AG04449 (cell line): ENCODE measurements around the gene APH1B.

Experiments
- CTCF ChIA-PET: fragments of 350-600 bp; formaldehyde crosslinking; extraction: SDS; loops from one replicate; lab custom pipeline; 2021; ENCODE audit warnings: antibody characterized with exemption; lab: Yijun Ruan, JAX
- POLR2A ChIA-PET: fragments of 400-600, 350-600 bp; formaldehyde crosslinking; extraction: SDS; loops from one replicate; lab custom pipeline; 2020; ENCODE audit warnings: antibody characterized with exemption, inconsistent platforms; lab: Yijun Ruan, JAX
- DNase-seq: peaks from one replicate; pipeline ENCODE4 v3.0.0-alpha.2; 2010; ENCODE audit warnings: low read depth, low spot score
- H3K4me3 ChIP-seq: 2 replicates; pipeline ENCODE4 v1.5.1; 2011; ENCODE audit warnings: low read depth, mild to moderate bottlenecking, control low read depth, low read length
- TF ChIP-seq, protein P1 (sequence below): IDR thresholded peaks from one replicate; pipeline ENCODE4 v1.5.1; 2011; ENCODE audit warnings: mild to moderate bottlenecking, moderate library complexity, low read length, control low read depth, inconsistent platforms; ENCODE audit not compliant: insufficient read depth; ENCODE audit errors: missing control alignments

The APH1B gene

DNA sequence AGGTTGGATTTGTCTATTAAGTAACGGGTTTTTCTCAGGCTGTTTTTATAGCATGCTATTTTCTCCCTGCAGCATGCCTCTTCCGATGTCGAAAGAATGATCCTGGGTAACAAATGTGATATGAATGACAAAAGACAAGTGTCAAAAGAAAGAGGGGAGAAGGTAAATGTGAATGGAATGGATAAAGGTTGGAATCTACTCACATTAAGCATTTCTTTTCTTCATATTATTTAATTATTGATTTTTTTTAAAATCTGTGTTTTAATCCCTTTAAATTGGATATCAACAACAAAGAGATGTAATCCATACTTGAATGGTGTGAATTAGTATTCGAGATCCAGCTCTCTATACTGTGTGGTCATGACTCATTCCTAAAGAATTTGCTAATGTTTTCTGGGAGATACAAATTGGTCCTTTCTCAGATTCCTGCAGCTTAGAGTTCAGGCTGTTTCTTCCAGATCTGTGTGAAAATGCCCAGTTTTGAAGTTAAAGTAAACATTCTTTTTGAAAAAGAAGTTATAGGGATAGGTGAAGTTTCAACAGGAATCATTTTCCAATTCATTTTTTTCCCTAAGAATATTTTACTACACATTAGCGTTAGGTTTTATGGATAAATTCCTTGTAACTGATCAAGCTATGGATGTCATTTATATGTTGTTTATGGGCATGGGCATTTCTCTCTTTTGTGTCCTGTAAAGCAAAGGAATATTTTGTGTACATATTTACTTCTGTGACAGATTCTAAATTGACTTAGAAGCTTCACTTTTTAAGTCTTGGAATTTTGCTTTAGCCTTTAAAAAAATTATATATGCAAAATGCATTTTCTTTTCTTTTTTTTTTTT is 20.8 kb upstream of the APH1B start:
- DNase-seq, result peak; percentile 68
- H3K4me3 ChIP-seq, result no peak overlapping the region
- ChIA-PET POLR2A (interaction anchor here (1.2 kb wide), 1 partner anchor 100 kb away, joined by 6 read pairs; the partner anchor contains the start of gene RPS27L), CTCF (no interaction called here)
- TF ChIP-seq, protein P1, sequence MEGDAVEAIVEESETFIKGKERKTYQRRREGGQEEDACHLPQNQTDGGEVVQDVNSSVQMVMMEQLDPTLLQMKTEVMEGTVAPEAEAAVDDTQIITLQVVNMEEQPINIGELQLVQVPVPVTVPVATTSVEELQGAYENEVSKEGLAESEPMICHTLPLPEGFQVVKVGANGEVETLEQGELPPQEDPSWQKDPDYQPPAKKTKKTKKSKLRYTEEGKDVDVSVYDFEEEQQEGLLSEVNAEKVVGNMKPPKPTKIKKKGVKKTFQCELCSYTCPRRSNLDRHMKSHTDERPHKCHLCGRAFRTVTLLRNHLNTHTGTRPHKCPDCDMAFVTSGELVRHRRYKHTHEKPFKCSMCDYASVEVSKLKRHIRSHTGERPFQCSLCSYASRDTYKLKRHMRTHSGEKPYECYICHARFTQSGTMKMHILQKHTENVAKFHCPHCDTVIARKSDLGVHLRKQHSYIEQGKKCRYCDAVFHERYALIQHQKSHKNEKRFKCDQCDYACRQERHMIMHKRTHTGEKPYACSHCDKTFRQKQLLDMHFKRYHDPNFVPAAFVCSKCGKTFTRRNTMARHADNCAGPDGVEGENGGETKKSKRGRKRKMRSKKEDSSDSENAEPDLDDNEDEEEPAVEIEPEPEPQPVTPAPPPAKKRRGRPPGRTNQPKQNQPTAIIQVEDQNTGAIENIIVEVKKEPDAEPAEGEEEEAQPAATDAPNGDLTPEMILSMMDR, result no peak

DNA sequence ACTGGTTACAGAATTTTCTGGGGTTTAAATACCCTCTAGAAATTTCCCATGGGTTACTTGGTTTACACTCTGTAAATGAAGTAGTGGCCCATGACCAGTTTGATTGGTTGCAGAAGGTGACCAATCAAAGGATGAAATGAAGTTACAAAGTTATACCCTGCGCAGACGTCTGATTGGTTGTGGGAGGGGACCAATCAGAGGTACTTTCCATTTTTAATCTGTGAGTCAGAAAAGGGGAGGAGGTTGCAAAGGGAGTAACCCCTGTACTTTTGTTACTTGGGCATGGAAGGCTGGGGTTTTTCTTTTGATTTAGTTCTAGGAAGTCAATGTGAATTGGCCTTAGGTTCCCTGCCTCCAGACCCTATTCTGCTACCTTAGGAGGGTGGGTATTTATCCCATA is 18.7 kb upstream of the APH1B start:
- no peak for DNase-seq
- ChIA-PET POLR2A (no interaction called here), CTCF (no interaction called here)
- TF ChIP-seq, protein P1, result no peak
- H3K4me3 ChIP-seq, result no peak overlapping the region

GRCh38 chr15:63260791-63261190 is 16.6 kb upstream of the APH1B start:
- TF ChIP-seq, protein P1, result no peak
- CTCF ChIA-PET, result interaction anchor here (1.3 kb wide), 2 partner anchors 43 to 143 kb away, joined by 4 read pairs; no protein-coding TSS in a partner anchor
- POLR2A ChIA-PET, result no interaction called here
- no peak for DNase-seq
- H3K4me3 ChIP-seq, result no peak overlapping the region

- H3K4me3 ChIP-seq, result no peak overlapping the region
- ChIA-PET POLR2A (interaction anchor here (0.5 kb wide), 1 partner anchor 770 kb away, joined by 3 read pairs; no protein-coding TSS in a partner anchor), CTCF (interaction anchor here (1.3 kb wide), 1 partner anchor 143 kb away, joined by 4 read pairs; no protein-coding TSS in a partner anchor)
- DNase-seq, result no peak
- TF ChIP-seq, protein P1, result no peak
These were observed 16.1 kb upstream of the APH1B start for GRCh38 chr15:63261311-63261710.

DNA sequence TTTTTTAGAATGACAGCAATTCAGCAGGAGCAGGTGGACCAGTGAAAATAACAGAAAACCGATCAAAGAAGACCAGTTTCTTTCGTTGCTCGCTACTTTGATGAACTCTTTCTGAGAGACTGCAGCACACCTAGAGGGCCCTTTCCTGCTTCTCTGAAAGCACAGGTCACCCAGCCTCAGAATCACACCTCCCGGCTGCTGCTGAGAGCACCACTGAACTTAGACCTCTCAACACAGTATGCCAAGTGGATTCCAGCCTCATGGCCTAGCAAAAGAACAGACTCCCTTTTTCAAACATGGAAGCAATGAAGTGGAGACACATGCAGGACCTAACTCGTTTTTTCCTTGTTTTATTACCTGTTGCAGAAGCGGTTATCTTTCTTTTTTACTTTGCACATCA is 13.9 kb upstream of the APH1B start:
- POLR2A ChIA-PET, result no interaction called here

More for the DNA sequence above, 13.9 kb upstream of the APH1B start:
- TF ChIP-seq, protein P1, result no peak
- no peak for DNase-seq
- no peak overlapping the region for H3K4me3 ChIP-seq
- CTCF ChIA-PET, result interaction anchor here (1.4 kb wide), 1 partner anchor 10 kb away, joined by 5 read pairs; no protein-coding TSS in a partner anchor
